Lung (tissue), 12 donors: Measurements from ENCODE around the gene USP12. TPM values are rescaled to one million over a fixed set of nuclear protein-coding genes. Genes with fewer than 3 reads are reported as not detected.

ENCODE experiments used
- ATAC-seq: fragments of 200-7000 bp; cut with Tn5 transposase; one replicate; pipeline ENCODE4 v1.9.1; 2020; ENCODE audit warnings: moderate number of reproducible peaks; ENCODE audit not compliant: insufficient read depth, low FRiP score
- DNase-seq, 3 donors: peaks; one replicate each; pipeline ENCODE4 v3.0.0-alpha.2; 2013 to 2017
- H3K27ac ChIP-seq, 2 donors: one replicate each; pipeline ENCODE4 v1.5.1; 2013; ENCODE audit warnings: mild to moderate bottlenecking in 2 of 2, moderate library complexity in 2 of 2, control low read depth in 1 of 2, inconsistent platforms in 1 of 2, low read depth in 1 of 2, low read length in 1 of 2
- H3K27me3 ChIP-seq, 3 donors: one replicate each; pipeline ENCODE4 v1.5.1; 2013; ENCODE audit warnings: low read length in 2 of 3; ENCODE audit not compliant: control insufficient read depth in 3 of 3, insufficient read depth in 3 of 3
- H3K36me3 ChIP-seq, 4 donors: one replicate each; pipeline ENCODE4 v1.5.1; 2013; ENCODE audit warnings: low read length in 4 of 4, mild to moderate bottlenecking in 1 of 4, moderate library complexity in 1 of 4; ENCODE audit not compliant: control insufficient read depth in 4 of 4, insufficient read depth in 4 of 4
- H3K4me1 ChIP-seq, 5 donors: one replicate each; pipeline ENCODE4 v1.5.1; 2013; ENCODE audit warnings: low read length in 5 of 5, mild to moderate bottlenecking in 2 of 5, moderate library complexity in 1 of 5; ENCODE audit not compliant: control insufficient read depth in 5 of 5, insufficient read depth in 5 of 5
- H3K4me3 ChIP-seq: one replicate; pipeline ENCODE4 v1.5.1; 2013; ENCODE audit warnings: mild to moderate bottlenecking, control low read depth, moderate library complexity
- H3K9ac ChIP-seq, 2 donors: one replicate each; pipeline ENCODE4 v1.5.1; 2013; ENCODE audit warnings: low read length in 2 of 2, control low read depth in 1 of 2; ENCODE audit not compliant: insufficient read depth in 1 of 2
- H3K9me3 ChIP-seq, 4 donors: one replicate each; pipeline ENCODE4 v1.5.1; 2013; ENCODE audit warnings: low read length in 3 of 4, mild to moderate bottlenecking in 1 of 4, moderate library complexity in 1 of 4; ENCODE audit not compliant: control insufficient read depth in 4 of 4, insufficient read depth in 3 of 4
- CTCF ChIP-seq: IDR thresholded peaks from 2 replicates; pipeline ENCODE4 v1.5.1; 2012; ENCODE audit warnings: mild to moderate bottlenecking; ENCODE audit errors: control extremely low read depth, extremely low read depth
- WGBS, 2 donors: extraction: QIAGEN DNeasy Blood & Tissue Kit; methylation state at CpG; one replicate each; pipeline ENCODE4 v1.1.7; 2013; 5-methylcytosine and 5-hydroxymethylcytosine counted together
- polyA plus RNA-seq, 2 donors: library from polyadenylated mRNA; stranded (reverse); fragments of 200-250 nt; gene quantifications; one replicate each; pipeline ENCODE4 v1.2.1, GENCODE V29; 2013
- total RNA-seq, 2 donors: library from RNA; depleted of rRNA in 1 of 2; stranded (reverse); fragments of >200 nt in 1 of 2; gene quantifications; one replicate each; pipeline ENCODE4 v1.2.1, GENCODE V29; 2014 to 2021
- donor health status: control.
- donor health status: control.
- donor health status: Bipolar disorder and iron deficiency.
- donor health status: healthy.
- donor health status: DM: yes; HTN: yes; CAD: no.

Gene USP12
- total and polyA plus RNA-seq, 4 donors: 12.6 to 60.0 (median 19.2) TPM

- Histone ChIP-seq H3K9me3 (no peaks in the 10 kb centered on the region), H3K4me3 (no peak overlapping the region), H3K9ac (no peak overlapping the region), H3K27ac (no peak overlapping the region), H3K36me3 (no peaks in the 10 kb centered on the region), H3K27me3 (no peaks in the 10 kb centered on the region), H3K4me1 (peaks cover 0 to 4% (median 0%) of the 10 kb centered on the region in 5 donors)
- 47 to 61% methylated on average over 8 of the region's 8 CpGs for WGBS, 2 donors
- DNase-seq (no peak), ATAC-seq (no peak)
- no peak for TF ChIP-seq CTCF
These were observed 5.1 kb upstream of the USP12 start for GRCh38 chr13:27176470-27177410.

- WGBS, 2 donors: 77 to 78% methylated on average over 6 of the region's 6 CpGs
- no peak overlapping the region for H3K9ac ChIP-seq
- DNase-seq: no peak
- H3K4me3 ChIP-seq: no peak overlapping the region
- TF ChIP-seq CTCF: no peak
- no peaks in the 10 kb centered on the region for H3K9me3 ChIP-seq
- H3K4me1 ChIP-seq: peaks cover 0 to 8% (median 2%) of the 10 kb centered on the region in 5 donors
- no peak overlapping the region for H3K27ac ChIP-seq
- no peak for ATAC-seq
- H3K27me3 ChIP-seq: no peaks in the 10 kb centered on the region
- H3K36me3 ChIP-seq: no peaks in the 10 kb centered on the region
These were observed 3.3 kb upstream of the USP12 start for GRCh38 chr13:27174766-27175455.

- H3K27ac ChIP-seq: peak overlapping the region in 1 of 2 donors; percentile 88
- no peaks in the 10 kb centered on the region for H3K36me3 ChIP-seq
- no peaks in the 10 kb centered on the region for H3K9me3 ChIP-seq
These were observed 858 bp upstream of the USP12 start for GRCh38 chr13:27172495-27172842.

More at GRCh38 chr13:27172495-27172842, 858 bp upstream of the USP12 start:
- peaks cover 6 to 26% (median 11%) of the 10 kb centered on the region in 5 donors for H3K4me1 ChIP-seq
- no peak for TF ChIP-seq CTCF
- WGBS, 2 donors: 12 to 13% methylated on average over 3 of the region's 3 CpGs
- no peaks in the 10 kb centered on the region for H3K27me3 ChIP-seq
- DNase-seq: peak in 1 of 3 donors; percentile 27
- H3K9ac ChIP-seq: peak overlapping the region in 1 of 2 donors; percentile 46
- H3K4me3 ChIP-seq: no peak overlapping the region
- ATAC-seq: no peak
